ENCODE results near the gene PPFIA4. TPM values are rescaled to one million over a fixed set of nuclear protein-coding genes. Genes with fewer than 3 reads are reported as not detected.

The PPFIA4 gene
- total and polyA plus RNA-seq, 11 donors: 11.2 to 50.3 (median 35.5) TPM

DNA sequence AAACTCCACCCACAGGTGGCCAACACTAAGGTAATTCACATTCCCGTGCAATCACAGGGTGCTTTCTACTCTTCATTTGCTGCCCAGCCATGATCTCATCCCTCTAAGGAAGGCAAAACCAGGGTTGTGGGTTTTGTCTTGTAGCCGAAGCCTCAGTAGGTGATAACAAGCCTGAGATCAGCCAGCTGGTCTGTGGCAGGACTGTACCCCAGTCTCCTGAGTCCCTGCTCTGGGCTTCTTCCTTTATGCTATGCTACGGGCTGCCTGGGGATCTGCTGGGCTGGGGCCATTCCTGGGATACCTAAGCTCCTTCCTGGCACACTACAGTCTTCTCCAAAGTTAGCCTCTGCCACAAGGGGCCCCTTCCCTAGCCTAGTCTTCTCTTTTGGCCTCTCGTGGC, 9.8 kb downstream of the PPFIA4 start:
- WGBS, 4 donors: 28 to 45% (median 34%) methylated on average over 4 of the region's 4 CpGs
- ATAC-seq (no peak), DNase-seq (peak in 1 of 5 donors; percentile 24)
- TF ChIP-seq CTCF (IDR thresholded peaks at IDR 0.05) (no peak), POLR2A (IDR thresholded peaks at IDR 0.05) (no peak)
- H3K27me3 ChIP-seq: peaks cover 0 to 5% (median 0%) of the 10 kb centered on the region in 9 donors
- H3K36me3 ChIP-seq: no peaks in the 10 kb centered on the region
- peak overlapping the region in 8 of 12 donors; percentile 15 to 90 (median 58) for H3K27ac ChIP-seq
- H3K9me3 ChIP-seq: no peaks in the 10 kb centered on the region
- intact Hi-C loops (cut with DNase I): loop anchor here in 7 of 10 donors (5.0 to 10.0 kb wide), 5 partner anchors 91 to 309 kb away; partner anchors contain the start of gene ADORA1 (in 6 of the 7)
- H3K4me3 ChIP-seq: no peak overlapping the region
- H3K4me1 ChIP-seq: peaks cover 0 to 65% (median 37%) of the 10 kb centered on the region in 12 donors

DNA sequence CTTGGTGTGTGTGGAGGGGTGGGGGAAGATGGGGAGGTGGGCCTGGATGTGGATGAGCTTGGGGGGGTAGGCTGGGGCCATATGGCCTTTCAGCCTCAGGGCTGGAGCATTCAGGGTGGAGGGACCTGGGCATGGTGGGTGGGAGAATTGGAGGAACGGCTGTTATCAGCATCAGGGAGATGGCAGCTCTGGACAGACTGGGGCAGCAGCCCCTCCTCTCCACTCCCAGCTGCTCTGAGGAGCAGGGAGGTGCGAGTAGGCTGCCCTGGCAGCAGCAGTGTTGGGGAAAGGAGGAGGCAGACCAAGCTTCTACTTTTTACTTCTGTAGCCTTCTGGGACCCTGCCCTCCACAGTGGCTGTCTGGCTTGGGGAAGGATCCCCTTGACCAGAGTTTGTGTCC, 10.2 kb downstream of the PPFIA4 start:
- ATAC-seq (no peak), DNase-seq (peak in 1 of 5 donors; percentile 20)
- 21 to 31% (median 22%) methylated on average over 2 of the region's 2 CpGs for WGBS, 4 donors
- H3K9me3 ChIP-seq: no peaks in the 10 kb centered on the region
- intact Hi-C loops (cut with DNase I): loop anchor here in 7 of 10 donors (5.0 to 10.0 kb wide), 5 partner anchors 91 to 308 kb away; partner anchors contain the start of gene ADORA1 (in 6 of the 7)
- peaks cover 0 to 69% (median 37%) of the 10 kb centered on the region in 12 donors for H3K4me1 ChIP-seq
- TF ChIP-seq POLR2A (IDR thresholded peaks at IDR 0.05) (no peak), CTCF (IDR thresholded peaks at IDR 0.05) (no peak)
- H3K4me3 ChIP-seq: no peak overlapping the region
- H3K27ac ChIP-seq: peak overlapping the region in 7 of 12 donors; percentile 42 to 90 (median 74)
- H3K27me3 ChIP-seq: peaks cover 0 to 5% (median 0%) of the 10 kb centered on the region in 9 donors
- no peaks in the 10 kb centered on the region for H3K36me3 ChIP-seq

GRCh38 chr1:203037509-203038190, 11.4 kb downstream of the PPFIA4 start:
- no peaks in the 10 kb centered on the region for H3K9me3 ChIP-seq
- no peaks in the 10 kb centered on the region for H3K36me3 ChIP-seq
- ATAC-seq (peak; percentile 7 to 13 (median 10)), DNase-seq (no peak)
- WGBS, 4 donors: 56 to 67% (median 64%) methylated on average over 10 of the region's 10 CpGs
- H3K4me1 ChIP-seq: peaks cover 0 to 73% (median 37%) of the 10 kb centered on the region in 12 donors
- no peak overlapping the region for H3K4me3 ChIP-seq
- peak overlapping the region; percentile 62 to 90 (median 74) for H3K27ac ChIP-seq
- no peak for TF ChIP-seq CTCF (IDR thresholded peaks at IDR 0.05)
- TF ChIP-seq POLR2A (IDR thresholded peaks at IDR 0.05): no peak
- intact Hi-C loops (cut with DNase I): loop anchor here in 9 of 10 donors (2.0 to 10.0 kb wide), 8 partner anchors 90 to 307 kb away; partner anchors contain the start of gene ADORA1 (in 6 of the 9)
- H3K27me3 ChIP-seq: peaks cover 0 to 5% (median 0%) of the 10 kb centered on the region in 9 donors

DNA sequence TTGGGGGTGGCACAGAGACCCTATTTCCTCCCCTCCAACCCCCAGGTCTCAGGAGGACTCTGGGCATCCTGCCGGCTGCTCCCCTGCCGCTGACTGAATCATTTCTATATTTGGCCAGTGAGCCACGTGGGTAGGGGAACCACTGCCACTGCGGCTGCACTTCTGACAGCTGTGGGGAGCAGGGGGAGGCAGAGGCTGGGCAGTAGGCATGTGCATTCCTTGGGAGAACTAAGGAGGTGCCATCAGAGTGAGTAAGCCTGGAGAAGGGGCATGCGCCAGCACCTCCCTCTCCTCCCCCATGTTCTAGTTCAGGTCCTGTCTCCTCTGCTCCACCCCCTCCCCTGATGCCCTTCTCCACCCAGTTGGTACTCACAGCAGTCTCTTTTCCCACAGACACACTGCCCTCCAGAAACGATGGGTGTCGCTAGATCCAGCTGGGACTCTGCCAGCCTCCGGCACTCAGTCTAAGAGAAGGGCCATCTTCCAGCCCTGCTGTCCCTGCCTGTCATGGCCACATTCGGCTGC, 12.0 kb downstream of the PPFIA4 start:
- no peaks in the 10 kb centered on the region for H3K36me3 ChIP-seq
- H3K9me3 ChIP-seq: no peaks in the 10 kb centered on the region
- ATAC-seq (peak; percentile 76 to 87 (median 81)), DNase-seq (peak; percentile 76 to 89 (median 80))
- peaks cover 0 to 5% (median 0%) of the 10 kb centered on the region in 9 donors for H3K27me3 ChIP-seq
- peaks cover 0 to 73% (median 35%) of the 10 kb centered on the region in 12 donors for H3K4me1 ChIP-seq
- 23 to 29% (median 26%) methylated on average over 9 of the region's 9 CpGs for WGBS, 4 donors
- TF ChIP-seq POLR2A (IDR thresholded peaks at IDR 0.05): no peak
- peak in 4 of 12 donors; percentile 7 to 36 (median 32) for TF ChIP-seq CTCF (IDR thresholded peaks at IDR 0.05)
- peak overlapping the region; percentile 62 to 90 (median 74) for H3K27ac ChIP-seq
- H3K4me3 ChIP-seq: no peak overlapping the region
- intact Hi-C loops (cut with DNase I): loop anchor here in 9 of 10 donors (2.0 to 10.0 kb wide), 8 partner anchors 89 to 307 kb away; partner anchors contain the start of gene ADORA1 (in 6 of the 9)
